GM12891 (cell line): ENCODE data around the gene DYNC1I1.

Experiments
- PAX5 ChIP-seq: IDR thresholded peaks from 2 replicates; pipeline ENCODE4 v1.6.1; 2011; ENCODE audit warnings: low read length, moderate library complexity, mild to moderate bottlenecking; ENCODE audit not compliant: insufficient read depth, severe bottlenecking
- POLR2A ChIP-seq: IDR thresholded peaks from 2 replicates; pipeline ENCODE4 v1.6.1; 2011; ENCODE audit warnings: low read depth, low read length, control low read depth
- POLR2AphosphoS5 ChIP-seq: IDR thresholded peaks from 2 replicates; pipeline ENCODE4 v1.6.1; 2011; ENCODE audit warnings: low read depth, low read length, control low read depth
- TAF1 ChIP-seq: IDR thresholded peaks from 2 replicates; pipeline ENCODE4 v1.6.1; 2011; ENCODE audit warnings: low read depth, low read length, control low read depth

DNA sequence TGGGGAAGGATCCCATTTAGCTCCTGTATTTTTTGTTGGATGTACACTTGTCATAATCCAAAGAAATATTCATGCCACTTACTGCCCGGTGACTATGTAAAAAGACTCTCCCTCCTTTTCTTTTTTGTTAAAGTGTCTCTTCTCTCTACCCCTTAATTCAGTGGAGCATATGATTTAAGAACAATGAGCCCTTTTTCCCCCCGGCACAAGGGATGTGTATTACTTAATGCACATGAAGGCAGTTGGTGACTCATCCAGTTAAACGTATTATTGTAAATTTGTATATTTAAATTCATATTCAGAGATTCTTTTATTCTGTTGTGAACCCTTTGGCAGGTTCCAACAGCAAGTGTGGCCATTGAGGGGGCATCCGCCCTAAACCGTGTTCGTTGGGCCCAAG lies 307.7 kb downstream of the DYNC1I1 start:
- TF ChIP-seq POLR2A, result no peak
- TF ChIP-seq TAF1, result no peak
- TF ChIP-seq POLR2AphosphoS5, result no peak
- TF ChIP-seq PAX5, result no peak
